Transverse colon (tissue), 4 donors: Measurements from ENCODE around the gene CD164. TPM values are rescaled to one million over a fixed set of nuclear protein-coding genes. Genes with fewer than 3 reads are reported as not detected.

ENCODE experiments used
- DNase-seq: peaks from one replicate; pipeline ENCODE4 v3.0.0-alpha.2; 2019
- H3K27ac ChIP-seq, 4 donors: fragments of 200-600 bp; sonication (generic); 2 replicates each; pipeline ENCODE4 v1.5.1; 2016 to 2018; ENCODE audit warnings: inconsistent platforms in 4 of 4
- H3K27me3 ChIP-seq: fragments of 200-600 bp; sonication (generic); 2 replicates; pipeline ENCODE4 v1.5.1; 2017; ENCODE audit warnings: inconsistent platforms
- H3K36me3 ChIP-seq, 4 donors: fragments of 200-600 bp; sonication (generic); 2 replicates each; pipeline ENCODE4 v1.5.1; 2017 to 2019; ENCODE audit warnings: inconsistent platforms in 4 of 4
- H3K4me1 ChIP-seq, 4 donors: fragments of 200-600 bp; sonication (generic); 2 replicates each; pipeline ENCODE4 v1.5.1; 2017 to 2020; ENCODE audit warnings: inconsistent platforms in 4 of 4
- H3K4me3 ChIP-seq, 4 donors: fragments of 200-600 bp; sonication (generic); 1 replicate in 1 of 4; 2 replicates in 3 of 4; pipeline versions ENCODE4 v1.5.1 to v1.6.1; 2017 to 2019; ENCODE audit warnings: inconsistent platforms in 4 of 4
- H3K9me3 ChIP-seq, 2 donors: fragments of 200-600 bp; sonication (generic); 2 replicates each; pipeline ENCODE4 v1.5.1; 2017 to 2019; ENCODE audit warnings: inconsistent platforms in 2 of 2
- CTCF ChIP-seq, 5 experiments: fragments of 200-600 bp in 3 of 5; fragments of 450-650 bp in 2 of 5; sonication (generic) in 3 of 5; IDR thresholded peaks; 1 replicate in 2 of 5; 2 replicates in 3 of 5; pipeline ENCODE4 v1.5.1; 2016 to 2017; ENCODE audit warnings: antibody characterized with exemption in 5 of 5, inconsistent platforms in 3 of 5, mild to moderate bottlenecking in 2 of 5, moderate library complexity in 1 of 5
- EP300 ChIP-seq: sonication (generic); formaldehyde crosslinking; IDR thresholded peaks from one replicate; pipeline ENCODE4 v1.6.1; 2017; ENCODE audit warnings: antibody characterized with exemption, low read depth
- POLR2A ChIP-seq: fragments of 450-650 bp; IDR thresholded peaks from one replicate; pipeline ENCODE4 v1.6.1; 2016; ENCODE audit warnings: antibody characterized with exemption, mild to moderate bottlenecking, moderate library complexity
- POLR2AphosphoS5 ChIP-seq, 3 donors: sonication (generic); formaldehyde crosslinking; IDR thresholded peaks; one replicate each; pipeline ENCODE4 v1.6.1; 2016; ENCODE audit warnings: antibody characterized with exemption in 3 of 3
- WGBS, 2 donors: methylation state at CpG; one replicate each; pipeline ENCODE4 v1.1.5; 2018; ENCODE audit warnings: low coverage in 1 of 2; 5-methylcytosine and 5-hydroxymethylcytosine counted together
- in situ Hi-C, 4 donors: fragments of 200-750 bp; cut with MboI; loops; one replicate each; pipeline versions ENCODE4 v1.15.0 to v1.15.1; 2017; ENCODE audit warnings: low sequenced_read_pairs in 3 of 4, low pct_ligation_motif_present in 1 of 4, low pct_unique_long_range_greater_than_20kb in 1 of 4
- intact Hi-C: fragments of 100-400 bp; cut with DNase I; formaldehyde crosslinking; loops from one replicate; pipeline ENCODE4 v1.15.1; 2023; ENCODE audit warnings: low total_unique reads
- total RNA-seq, 4 donors: library from RNA; depleted of rRNA; stranded (reverse); fragments of >200 nt; gene quantifications; one replicate each; pipeline ENCODE4 v1.1.0, GENCODE V29; 2016

Gene CD164
- total RNA-seq, 4 donors from 2014 or later: 109 to 448 (median 313) TPM

GRCh38 chr6:109377717-109378116 is 4.5 kb downstream of the CD164 start:
- H3K36me3 ChIP-seq: peaks cover 0 to 45% (median 18%) of the 10 kb centered on the region in 4 donors
- no peak for TF ChIP-seq EP300
- H3K4me1 ChIP-seq: peaks cover 5 to 52% (median 12%) of the 10 kb centered on the region in 4 donors
- WGBS, 2 donors: 82 to 89% methylated on average over 3 of the region's 3 CpGs
- intact Hi-C loops (no loop called here), in situ Hi-C loops (loop anchor here in 2 of 4 donors (25.0 kb wide), 2 partner anchors 190 to 840 kb away; no protein-coding TSS in a partner anchor)
- H3K9me3 ChIP-seq: no peaks in the 10 kb centered on the region
- no peak for DNase-seq
- H3K4me3 ChIP-seq: no peak overlapping the region
- H3K27ac ChIP-seq: no peak overlapping the region
- no peaks in the 10 kb centered on the region for H3K27me3 ChIP-seq

- Histone ChIP-seq H3K27ac (no peak overlapping the region), H3K36me3 (peaks cover 0 to 66% (median 31%) of the 10 kb centered on the region in 4 donors), H3K9me3 (no peaks in the 10 kb centered on the region), H3K4me1 (peaks cover 0 to 57% (median 7%) of the 10 kb centered on the region in 4 donors), H3K4me3 (no peak overlapping the region), H3K27me3 (no peaks in the 10 kb centered on the region)
- 57 to 91% methylated on average over 4 of the region's 4 CpGs for WGBS, 2 donors
- DNase-seq: no peak
- no peak for TF ChIP-seq EP300
- TF ChIP-seq CTCF (IDR thresholded peaks at IDR 0.05): no peak
- no peak for TF ChIP-seq POLR2AphosphoS5 (IDR thresholded peaks at IDR 0.05)
- TF ChIP-seq POLR2A: no peak
- intact Hi-C loops (no loop called here), in situ Hi-C loops (no loop called here)
Measured at GRCh38 chr6:109374326-109374892, 7.9 kb downstream of the CD164 start.

- TF ChIP-seq CTCF (IDR thresholded peaks at IDR 0.05): no peak
- TF ChIP-seq POLR2A: no peak
- no peak for TF ChIP-seq POLR2AphosphoS5 (IDR thresholded peaks at IDR 0.05)
- no peak for TF ChIP-seq EP300
- Histone ChIP-seq H3K27me3 (no peaks in the 10 kb centered on the region), H3K4me1 (peaks cover 0 to 51% (median 4%) of the 10 kb centered on the region in 4 donors), H3K9me3 (no peaks in the 10 kb centered on the region), H3K4me3 (no peak overlapping the region), H3K36me3 (peaks cover 0 to 68% (median 34%) of the 10 kb centered on the region in 4 donors), H3K27ac (no peak overlapping the region)
- in situ Hi-C loops (no loop called here), intact Hi-C loops (no loop called here)
- WGBS, 2 donors: 71 to 85% methylated on average over 3 to 4 of the region's 4 CpGs
- DNase-seq: no peak
Measured at GRCh38 chr6:109373762-109374161, 8.5 kb downstream of the CD164 start.

GRCh38 chr6:109373331-109373730 is 8.9 kb downstream of the CD164 start:
- TF ChIP-seq EP300: no peak
- no peak for TF ChIP-seq POLR2AphosphoS5 (IDR thresholded peaks at IDR 0.05)
- TF ChIP-seq CTCF (IDR thresholded peaks at IDR 0.05): no peak
- TF ChIP-seq POLR2A: no peak
- Histone ChIP-seq H3K4me1 (peaks cover 0 to 47% (median 3%) of the 10 kb centered on the region in 4 donors), H3K4me3 (no peak overlapping the region), H3K36me3 (peaks cover 0 to 73% (median 36%) of the 10 kb centered on the region in 4 donors), H3K27me3 (no peaks in the 10 kb centered on the region), H3K27ac (no peak overlapping the region), H3K9me3 (no peaks in the 10 kb centered on the region)
- in situ Hi-C loops: no loop called here
- intact Hi-C loops: no loop called here
- WGBS, 2 donors: 82 to 86% methylated on average over 4 of the region's 4 CpGs
- DNase-seq: no peak

- Histone ChIP-seq H3K36me3 (peaks cover 0 to 83% (median 39%) of the 10 kb centered on the region in 4 donors), H3K4me1 (peaks cover 0 to 38% (median 1%) of the 10 kb centered on the region in 4 donors), H3K27ac (no peak overlapping the region), H3K27me3 (no peaks in the 10 kb centered on the region), H3K9me3 (no peaks in the 10 kb centered on the region), H3K4me3 (no peak overlapping the region)
- in situ Hi-C loops (no loop called here), intact Hi-C loops (no loop called here)
- TF ChIP-seq CTCF (IDR thresholded peaks at IDR 0.05) (no peak), POLR2A (no peak), EP300 (no peak), POLR2AphosphoS5 (IDR thresholded peaks at IDR 0.05) (no peak)
- 64 to 67% methylated on average over 2 of the region's 2 CpGs for WGBS, 2 donors
- DNase-seq: no peak
Measured at GRCh38 chr6:109372130-109372529, 10.1 kb downstream of the CD164 start.
